Calu3 (cell line): ENCODE measurements around the gene CIB4. TPM values are rescaled to one million over a fixed set of nuclear protein-coding genes. Genes with fewer than 3 reads are reported as not detected.

ENCODE experiments used
- BruUV-seq: library from RNA; stranded (reverse); fragments of 400-500 nt; replicated peaks from 2 replicates; lab custom pipeline; 2021; lab: Mats Ljungman, UMichigan
- CTCF ChIA-PET: fragments of 300-600 bp; sonication (Branson Sonifier 250); formaldehyde crosslinking; loops from one replicate; lab custom pipeline; 2022; ENCODE audit warnings: antibody characterized with exemption; lab: Charles Lee
- DNase-seq: peaks from one replicate; pipeline ENCODE4 v3.0.0; 2022
- H3K27ac Mint-ChIP-seq: one replicate; pipeline ENCODE4 v1.8.0; 2022; ENCODE audit warnings: mixed read lengths; ENCODE audit not compliant: unreplicated experiment
- H3K27me3 Mint-ChIP-seq: one replicate; pipeline ENCODE4 v1.8.0; 2022; ENCODE audit warnings: mixed read lengths; ENCODE audit not compliant: unreplicated experiment
- H3K36me3 Mint-ChIP-seq: one replicate; pipeline ENCODE4 v1.8.0; 2022; ENCODE audit warnings: mild to moderate bottlenecking, moderate library complexity, mixed read lengths; ENCODE audit not compliant: insufficient read depth, unreplicated experiment
- H3K4me1 Mint-ChIP-seq: one replicate; pipeline ENCODE4 v1.8.0; 2022; ENCODE audit warnings: mild to moderate bottlenecking, low read depth, mixed read lengths; ENCODE audit not compliant: unreplicated experiment
- H3K4me3 Mint-ChIP-seq: one replicate; pipeline ENCODE4 v1.8.0; 2022; ENCODE audit warnings: mild to moderate bottlenecking, low read depth, moderate library complexity, mixed read lengths; ENCODE audit not compliant: unreplicated experiment
- H3K9me3 Mint-ChIP-seq: one replicate; pipeline ENCODE4 v1.8.0; 2022; ENCODE audit warnings: low read depth, mixed read lengths; ENCODE audit not compliant: unreplicated experiment
- intact Hi-C: fragments of 100-400 bp; cut with micrococcal nuclease; formaldehyde crosslinking; loops from one replicate; pipeline ENCODE4 v1.10.0; 2022; ENCODE audit not compliant: unreplicated experiment
- total RNA-seq: library from RNA; stranded (reverse); gene quantifications from 2 replicates; pipeline ENCODE4 v1.2.3, GENCODE V29; 2022
- TF ChIP-seq, protein P1 (sequence below): fragments of 200-600 bp; IDR thresholded peaks from one replicate; pipeline ENCODE4 v1.8.0; 2022; ENCODE audit warnings: antibody characterized with exemption; ENCODE audit not compliant: unreplicated experiment

The CIB4 gene
- total RNA-seq, 1 experiment from 2014 or later, result not detected

GRCh38 chr2:26552641-26553374, 88.4 kb downstream of the CIB4 start:
- CTCF ChIA-PET, result no interaction called here

GRCh38 chr2:26550276-26551015, 90.7 kb downstream of the CIB4 start:
- no peaks in the 10 kb centered on the region for H3K9me3 Mint-ChIP-seq

More at GRCh38 chr2:26552641-26553374, 88.4 kb downstream of the CIB4 start:
- no peak overlapping the region for H3K27ac Mint-ChIP-seq
- no peaks in the 10 kb centered on the region for H3K9me3 Mint-ChIP-seq
- TF ChIP-seq, protein P1, sequence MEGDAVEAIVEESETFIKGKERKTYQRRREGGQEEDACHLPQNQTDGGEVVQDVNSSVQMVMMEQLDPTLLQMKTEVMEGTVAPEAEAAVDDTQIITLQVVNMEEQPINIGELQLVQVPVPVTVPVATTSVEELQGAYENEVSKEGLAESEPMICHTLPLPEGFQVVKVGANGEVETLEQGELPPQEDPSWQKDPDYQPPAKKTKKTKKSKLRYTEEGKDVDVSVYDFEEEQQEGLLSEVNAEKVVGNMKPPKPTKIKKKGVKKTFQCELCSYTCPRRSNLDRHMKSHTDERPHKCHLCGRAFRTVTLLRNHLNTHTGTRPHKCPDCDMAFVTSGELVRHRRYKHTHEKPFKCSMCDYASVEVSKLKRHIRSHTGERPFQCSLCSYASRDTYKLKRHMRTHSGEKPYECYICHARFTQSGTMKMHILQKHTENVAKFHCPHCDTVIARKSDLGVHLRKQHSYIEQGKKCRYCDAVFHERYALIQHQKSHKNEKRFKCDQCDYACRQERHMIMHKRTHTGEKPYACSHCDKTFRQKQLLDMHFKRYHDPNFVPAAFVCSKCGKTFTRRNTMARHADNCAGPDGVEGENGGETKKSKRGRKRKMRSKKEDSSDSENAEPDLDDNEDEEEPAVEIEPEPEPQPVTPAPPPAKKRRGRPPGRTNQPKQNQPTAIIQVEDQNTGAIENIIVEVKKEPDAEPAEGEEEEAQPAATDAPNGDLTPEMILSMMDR, result no peak
- peaks cover 59% of the 10 kb centered on the region for H3K27me3 Mint-ChIP-seq
- H3K36me3 Mint-ChIP-seq, result peaks cover 4% of the 10 kb centered on the region
- H3K4me3 Mint-ChIP-seq, result no peak overlapping the region
- H3K4me1 Mint-ChIP-seq, result no peaks in the 10 kb centered on the region
- DNase-seq, result no peak
- no TSS peak for BruUV-seq
- intact Hi-C loops, result no loop called here

DNA sequence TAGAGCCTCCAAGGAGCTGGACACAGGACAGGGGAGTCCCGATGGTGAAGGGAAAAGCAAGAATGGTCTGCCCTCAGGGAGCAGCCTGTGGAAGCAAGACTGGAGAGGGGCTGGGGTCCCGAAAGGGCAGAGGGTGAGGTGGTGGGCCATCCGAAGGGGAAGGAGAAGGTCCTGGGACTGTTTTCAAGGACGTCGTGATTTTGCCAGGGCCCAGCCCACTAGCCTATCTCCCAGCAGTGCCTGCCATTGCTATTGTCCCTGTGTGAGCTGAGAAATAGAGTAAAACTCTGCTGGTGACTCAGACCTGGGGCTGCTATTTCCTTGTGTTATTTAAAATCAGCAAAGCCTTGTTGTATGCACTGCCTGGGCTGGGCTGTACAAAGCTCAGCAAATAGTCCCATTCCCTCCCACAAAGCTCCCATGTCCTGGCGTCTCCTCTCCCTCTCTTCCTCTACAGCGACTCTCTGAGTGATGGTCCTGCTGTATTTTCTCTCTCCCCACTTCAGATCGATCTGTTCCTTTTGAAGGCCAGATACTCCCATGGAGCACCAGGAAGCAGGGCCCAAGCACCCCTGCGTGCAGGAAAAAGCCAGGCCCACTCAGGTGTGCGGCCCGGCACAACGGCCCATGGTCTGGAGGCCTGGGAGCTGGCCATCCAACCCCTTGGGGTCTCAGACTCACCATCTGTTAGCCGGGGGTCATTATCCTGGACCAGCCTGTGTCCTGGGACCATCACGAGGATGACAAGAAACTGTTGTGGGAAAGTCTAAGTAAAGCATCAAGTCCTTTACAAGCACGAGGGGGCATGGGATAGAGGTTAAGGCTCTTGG, 98.3 kb downstream of the CIB4 start:
- intact Hi-C loops, result no loop called here
- Mint-ChIP-seq H3K4me1 (peaks cover 17% of the 10 kb centered on the region), H3K9me3 (no peaks in the 10 kb centered on the region), H3K27ac (peak overlapping the region; percentile 38), H3K4me3 (no peak overlapping the region), H3K27me3 (peaks cover 14% of the 10 kb centered on the region), H3K36me3 (no peaks in the 10 kb centered on the region)
- DNase-seq, result peak; percentile 18
- CTCF ChIA-PET, result interaction anchor here (1.0 kb wide), 1 partner anchor 22 kb away, joined by 3 read pairs; no protein-coding TSS in a partner anchor
- TF ChIP-seq, protein P1, result no peak
- BruUV-seq, result no TSS peak

More at GRCh38 chr2:26550276-26551015, 90.7 kb downstream of the CIB4 start:
- Mint-ChIP-seq H3K4me1 (no peaks in the 10 kb centered on the region), H3K27me3 (peaks cover 37% of the 10 kb centered on the region), H3K4me3 (no peak overlapping the region), H3K27ac (no peak overlapping the region), H3K36me3 (no peaks in the 10 kb centered on the region)
- CTCF ChIA-PET, result no interaction called here
- no peak for DNase-seq
- intact Hi-C loops, result no loop called here
- BruUV-seq, result no TSS peak
- TF ChIP-seq, protein P1, result no peak

DNA sequence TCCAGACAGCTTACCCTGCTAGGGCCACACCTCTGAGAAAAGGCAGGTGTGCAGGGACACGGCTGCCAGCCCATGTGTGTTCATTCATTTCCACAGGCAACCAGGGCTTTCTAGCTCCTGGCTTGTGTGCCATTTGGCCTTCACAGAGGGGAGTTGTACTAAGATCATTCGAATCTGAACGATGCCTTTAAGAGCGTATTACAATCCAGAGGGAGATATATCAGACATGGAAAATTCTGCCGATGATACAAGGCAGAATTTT, 99.0 kb downstream of the CIB4 start:
- TF ChIP-seq, protein P1, result no peak
- BruUV-seq, result no TSS peak

More for the DNA sequence above, 99.0 kb downstream of the CIB4 start:
- H3K27ac Mint-ChIP-seq, result peak overlapping the region; percentile 38
- peaks cover 15% of the 10 kb centered on the region for H3K27me3 Mint-ChIP-seq
- CTCF ChIA-PET, result interaction anchor here (0.6 kb wide), 1 partner anchor 139 kb away, joined by 3 read pairs; no protein-coding TSS in a partner anchor
- intact Hi-C loops, result no loop called here
- no peak overlapping the region for H3K4me3 Mint-ChIP-seq
- no peaks in the 10 kb centered on the region for H3K36me3 Mint-ChIP-seq
- H3K4me1 Mint-ChIP-seq, result peaks cover 17% of the 10 kb centered on the region
- no peak for DNase-seq
- H3K9me3 Mint-ChIP-seq, result no peaks in the 10 kb centered on the region
